ENCODE results near the gene CUX1. TPM values are rescaled to one million over a fixed set of nuclear protein-coding genes. Genes with fewer than 3 reads are reported as not detected.

The CUX1 gene
- total RNA-seq, 1 experiment from 2014 or later, result 64.3 TPM

DNA sequence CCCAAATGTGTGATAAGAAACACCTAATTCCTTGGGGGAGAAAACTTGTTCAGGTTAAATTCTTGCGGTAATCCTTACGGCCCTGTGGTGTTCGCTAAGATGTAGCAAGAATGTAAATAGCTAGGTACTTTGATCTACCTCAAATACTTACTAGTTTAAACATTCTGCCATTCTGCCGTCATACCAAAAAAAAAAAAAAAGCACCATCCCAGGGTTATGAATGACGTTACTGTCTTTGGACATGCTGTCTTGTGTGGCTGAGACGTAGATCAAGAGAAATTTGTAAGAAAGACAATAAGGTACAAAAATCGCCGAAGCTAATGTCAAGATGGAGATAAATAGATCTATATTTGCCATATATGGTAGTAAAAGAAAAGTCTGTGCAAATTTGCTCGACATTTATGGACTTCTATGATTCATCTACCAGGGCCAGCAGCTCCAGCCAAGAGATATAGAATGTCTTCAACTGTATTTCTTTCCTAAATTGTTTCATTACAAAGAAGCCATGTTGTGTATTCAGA is 195.6 kb downstream of the CUX1 start (continued):
- TF ChIP-seq, protein P1, sequence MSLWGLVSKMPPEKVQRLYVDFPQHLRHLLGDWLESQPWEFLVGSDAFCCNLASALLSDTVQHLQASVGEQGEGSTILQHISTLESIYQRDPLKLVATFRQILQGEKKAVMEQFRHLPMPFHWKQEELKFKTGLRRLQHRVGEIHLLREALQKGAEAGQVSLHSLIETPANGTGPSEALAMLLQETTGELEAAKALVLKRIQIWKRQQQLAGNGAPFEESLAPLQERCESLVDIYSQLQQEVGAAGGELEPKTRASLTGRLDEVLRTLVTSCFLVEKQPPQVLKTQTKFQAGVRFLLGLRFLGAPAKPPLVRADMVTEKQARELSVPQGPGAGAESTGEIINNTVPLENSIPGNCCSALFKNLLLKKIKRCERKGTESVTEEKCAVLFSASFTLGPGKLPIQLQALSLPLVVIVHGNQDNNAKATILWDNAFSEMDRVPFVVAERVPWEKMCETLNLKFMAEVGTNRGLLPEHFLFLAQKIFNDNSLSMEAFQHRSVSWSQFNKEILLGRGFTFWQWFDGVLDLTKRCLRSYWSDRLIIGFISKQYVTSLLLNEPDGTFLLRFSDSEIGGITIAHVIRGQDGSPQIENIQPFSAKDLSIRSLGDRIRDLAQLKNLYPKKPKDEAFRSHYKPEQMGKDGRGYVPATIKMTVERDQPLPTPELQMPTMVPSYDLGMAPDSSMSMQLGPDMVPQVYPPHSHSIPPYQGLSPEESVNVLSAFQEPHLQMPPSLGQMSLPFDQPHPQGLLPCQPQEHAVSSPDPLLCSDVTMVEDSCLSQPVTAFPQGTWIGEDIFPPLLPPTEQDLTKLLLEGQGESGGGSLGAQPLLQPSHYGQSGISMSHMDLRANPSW (CRISPR knock-in tag; conservative IDR thresholded peaks at IDR 0.05; ENCODE audit: low read depth), result no peak

DNA sequence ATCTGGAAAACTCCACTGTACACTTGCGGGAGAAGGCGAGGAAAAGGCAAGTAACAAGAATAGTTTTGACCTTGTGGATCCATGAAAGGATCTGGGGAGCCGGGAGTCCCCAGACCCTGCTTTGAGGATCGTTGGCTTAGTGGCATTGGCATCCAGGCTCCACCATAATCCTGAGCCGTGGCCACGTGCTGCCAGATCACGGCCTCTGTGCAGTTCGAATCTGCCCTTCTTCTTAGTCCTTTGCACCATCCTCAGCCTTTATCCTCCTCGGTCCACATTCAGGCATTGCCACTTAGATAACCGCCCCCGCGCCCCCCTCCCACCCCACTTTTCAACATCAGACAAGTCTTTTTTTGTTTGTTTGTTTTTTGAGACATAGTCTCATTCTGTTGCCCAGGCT is 201.4 kb downstream of the CUX1 start:
- Mint-ChIP-seq H3K27me3 (ENCODE audit: low read depth) (no peaks in the 10 kb centered on the region), H3K4me3 (no peak overlapping the region), H3K9me3 (no peaks in the 10 kb centered on the region), H3K27ac (0 out of 2 replicates have a peak overlapping the region, but pooled peaks have one; percentile 24), H3K36me3 (peaks cover 4% of the 10 kb centered on the region; the same call in 1 of the 2 replicates), H3K4me1 (peaks cover 13% of the 10 kb centered on the region)
- POLR2A ChIA-PET, result no interaction called here
- TF ChIP-seq SP1 (CRISPR knock-in tag; conservative IDR thresholded peaks at IDR 0.05), result no peak
- TF ChIP-seq TEAD1 (CRISPR knock-in tag; IDR thresholded peaks at IDR 0.05), result no peak
- TF ChIP-seq, protein P2, sequence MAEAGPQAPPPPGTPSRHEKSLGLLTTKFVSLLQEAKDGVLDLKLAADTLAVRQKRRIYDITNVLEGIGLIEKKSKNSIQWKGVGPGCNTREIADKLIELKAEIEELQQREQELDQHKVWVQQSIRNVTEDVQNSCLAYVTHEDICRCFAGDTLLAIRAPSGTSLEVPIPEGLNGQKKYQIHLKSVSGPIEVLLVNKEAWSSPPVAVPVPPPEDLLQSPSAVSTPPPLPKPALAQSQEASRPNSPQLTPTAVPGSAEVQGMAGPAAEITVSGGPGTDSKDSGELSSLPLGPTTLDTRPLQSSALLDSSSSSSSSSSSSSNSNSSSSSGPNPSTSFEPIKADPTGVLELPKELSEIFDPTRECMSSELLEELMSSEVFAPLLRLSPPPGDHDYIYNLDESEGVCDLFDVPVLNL (CRISPR knock-in tag; IDR thresholded peaks at IDR 0.05; ENCODE audit: borderline replicate concordance, low read depth), result no peak
- TF ChIP-seq, protein P3, sequence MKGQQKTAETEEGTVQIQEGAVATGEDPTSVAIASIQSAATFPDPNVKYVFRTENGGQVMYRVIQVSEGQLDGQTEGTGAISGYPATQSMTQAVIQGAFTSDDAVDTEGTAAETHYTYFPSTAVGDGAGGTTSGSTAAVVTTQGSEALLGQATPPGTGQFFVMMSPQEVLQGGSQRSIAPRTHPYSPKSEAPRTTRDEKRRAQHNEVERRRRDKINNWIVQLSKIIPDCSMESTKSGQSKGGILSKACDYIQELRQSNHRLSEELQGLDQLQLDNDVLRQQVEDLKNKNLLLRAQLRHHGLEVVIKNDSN (CRISPR knock-in tag; IDR thresholded peaks at IDR 0.05), result no peak
- TF ChIP-seq, protein P4, sequence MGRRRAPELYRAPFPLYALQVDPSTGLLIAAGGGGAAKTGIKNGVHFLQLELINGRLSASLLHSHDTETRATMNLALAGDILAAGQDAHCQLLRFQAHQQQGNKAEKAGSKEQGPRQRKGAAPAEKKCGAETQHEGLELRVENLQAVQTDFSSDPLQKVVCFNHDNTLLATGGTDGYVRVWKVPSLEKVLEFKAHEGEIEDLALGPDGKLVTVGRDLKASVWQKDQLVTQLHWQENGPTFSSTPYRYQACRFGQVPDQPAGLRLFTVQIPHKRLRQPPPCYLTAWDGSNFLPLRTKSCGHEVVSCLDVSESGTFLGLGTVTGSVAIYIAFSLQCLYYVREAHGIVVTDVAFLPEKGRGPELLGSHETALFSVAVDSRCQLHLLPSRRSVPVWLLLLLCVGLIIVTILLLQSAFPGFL (CRISPR knock-in tag; IDR thresholded peaks at IDR 0.05; ENCODE audit: borderline replicate concordance), result no peak
- no peak for TF ChIP-seq EMX1 (CRISPR knock-in tag; IDR thresholded peaks at IDR 0.05)
- TF ChIP-seq, protein P5, sequence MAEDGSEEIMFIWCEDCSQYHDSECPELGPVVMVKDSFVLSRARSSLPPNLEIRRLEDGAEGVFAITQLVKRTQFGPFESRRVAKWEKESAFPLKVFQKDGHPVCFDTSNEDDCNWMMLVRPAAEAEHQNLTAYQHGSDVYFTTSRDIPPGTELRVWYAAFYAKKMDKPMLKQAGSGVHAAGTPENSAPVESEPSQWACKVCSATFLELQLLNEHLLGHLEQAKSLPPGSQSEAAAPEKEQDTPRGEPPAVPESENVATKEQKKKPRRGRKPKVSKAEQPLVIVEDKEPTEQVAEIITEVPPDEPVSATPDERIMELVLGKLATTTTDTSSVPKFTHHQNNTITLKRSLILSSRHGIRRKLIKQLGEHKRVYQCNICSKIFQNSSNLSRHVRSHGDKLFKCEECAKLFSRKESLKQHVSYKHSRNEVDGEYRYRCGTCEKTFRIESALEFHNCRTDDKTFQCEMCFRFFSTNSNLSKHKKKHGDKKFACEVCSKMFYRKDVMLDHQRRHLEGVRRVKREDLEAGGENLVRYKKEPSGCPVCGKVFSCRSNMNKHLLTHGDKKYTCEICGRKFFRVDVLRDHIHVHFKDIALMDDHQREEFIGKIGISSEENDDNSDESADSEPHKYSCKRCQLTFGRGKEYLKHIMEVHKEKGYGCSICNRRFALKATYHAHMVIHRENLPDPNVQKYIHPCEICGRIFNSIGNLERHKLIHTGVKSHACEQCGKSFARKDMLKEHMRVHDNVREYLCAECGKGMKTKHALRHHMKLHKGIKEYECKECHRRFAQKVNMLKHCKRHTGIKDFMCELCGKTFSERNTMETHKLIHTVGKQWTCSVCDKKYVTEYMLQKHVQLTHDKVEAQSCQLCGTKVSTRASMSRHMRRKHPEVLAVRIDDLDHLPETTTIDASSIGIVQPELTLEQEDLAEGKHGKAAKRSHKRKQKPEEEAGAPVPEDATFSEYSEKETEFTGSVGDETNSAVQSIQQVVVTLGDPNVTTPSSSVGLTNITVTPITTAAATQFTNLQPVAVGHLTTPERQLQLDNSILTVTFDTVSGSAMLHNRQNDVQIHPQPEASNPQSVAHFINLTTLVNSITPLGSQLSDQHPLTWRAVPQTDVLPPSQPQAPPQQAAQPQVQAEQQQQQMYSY (CRISPR knock-in tag; IDR thresholded peaks at IDR 0.05), result no peak
- TF ChIP-seq MXD4 (CRISPR knock-in tag; IDR thresholded peaks at IDR 0.05; ENCODE audit: borderline replicate concordance), result no peak
- TF ChIP-seq, protein P6, sequence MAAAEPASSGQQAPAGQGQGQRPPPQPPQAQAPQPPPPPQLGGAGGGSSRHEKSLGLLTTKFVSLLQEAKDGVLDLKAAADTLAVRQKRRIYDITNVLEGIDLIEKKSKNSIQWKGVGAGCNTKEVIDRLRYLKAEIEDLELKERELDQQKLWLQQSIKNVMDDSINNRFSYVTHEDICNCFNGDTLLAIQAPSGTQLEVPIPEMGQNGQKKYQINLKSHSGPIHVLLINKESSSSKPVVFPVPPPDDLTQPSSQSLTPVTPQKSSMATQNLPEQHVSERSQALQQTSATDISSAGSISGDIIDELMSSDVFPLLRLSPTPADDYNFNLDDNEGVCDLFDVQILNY (CRISPR knock-in tag; IDR thresholded peaks at IDR 0.05), result no peak
- TF ChIP-seq, protein P7, sequence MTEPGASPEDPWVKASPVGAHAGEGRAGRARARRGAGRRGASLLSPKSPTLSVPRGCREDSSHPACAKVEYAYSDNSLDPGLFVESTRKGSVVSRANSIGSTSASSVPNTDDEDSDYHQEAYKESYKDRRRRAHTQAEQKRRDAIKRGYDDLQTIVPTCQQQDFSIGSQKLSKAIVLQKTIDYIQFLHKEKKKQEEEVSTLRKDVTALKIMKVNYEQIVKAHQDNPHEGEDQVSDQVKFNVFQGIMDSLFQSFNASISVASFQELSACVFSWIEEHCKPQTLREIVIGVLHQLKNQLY (CRISPR knock-in tag; IDR thresholded peaks at IDR 0.05), result no peak
- no peak for TF ChIP-seq GABPB1 (CRISPR knock-in tag; IDR thresholded peaks at IDR 0.05)
- TF ChIP-seq NFATC4 (CRISPR knock-in tag; IDR thresholded peaks at IDR 0.05), result no peak
- TF ChIP-seq, protein P8, sequence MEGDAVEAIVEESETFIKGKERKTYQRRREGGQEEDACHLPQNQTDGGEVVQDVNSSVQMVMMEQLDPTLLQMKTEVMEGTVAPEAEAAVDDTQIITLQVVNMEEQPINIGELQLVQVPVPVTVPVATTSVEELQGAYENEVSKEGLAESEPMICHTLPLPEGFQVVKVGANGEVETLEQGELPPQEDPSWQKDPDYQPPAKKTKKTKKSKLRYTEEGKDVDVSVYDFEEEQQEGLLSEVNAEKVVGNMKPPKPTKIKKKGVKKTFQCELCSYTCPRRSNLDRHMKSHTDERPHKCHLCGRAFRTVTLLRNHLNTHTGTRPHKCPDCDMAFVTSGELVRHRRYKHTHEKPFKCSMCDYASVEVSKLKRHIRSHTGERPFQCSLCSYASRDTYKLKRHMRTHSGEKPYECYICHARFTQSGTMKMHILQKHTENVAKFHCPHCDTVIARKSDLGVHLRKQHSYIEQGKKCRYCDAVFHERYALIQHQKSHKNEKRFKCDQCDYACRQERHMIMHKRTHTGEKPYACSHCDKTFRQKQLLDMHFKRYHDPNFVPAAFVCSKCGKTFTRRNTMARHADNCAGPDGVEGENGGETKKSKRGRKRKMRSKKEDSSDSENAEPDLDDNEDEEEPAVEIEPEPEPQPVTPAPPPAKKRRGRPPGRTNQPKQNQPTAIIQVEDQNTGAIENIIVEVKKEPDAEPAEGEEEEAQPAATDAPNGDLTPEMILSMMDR (IDR thresholded peaks at IDR 0.05), result no peak
- TF ChIP-seq FOXP1 (CRISPR knock-in tag; IDR thresholded peaks at IDR 0.05; ENCODE audit: borderline replicate concordance), result no peak
- TF ChIP-seq, protein P9, sequence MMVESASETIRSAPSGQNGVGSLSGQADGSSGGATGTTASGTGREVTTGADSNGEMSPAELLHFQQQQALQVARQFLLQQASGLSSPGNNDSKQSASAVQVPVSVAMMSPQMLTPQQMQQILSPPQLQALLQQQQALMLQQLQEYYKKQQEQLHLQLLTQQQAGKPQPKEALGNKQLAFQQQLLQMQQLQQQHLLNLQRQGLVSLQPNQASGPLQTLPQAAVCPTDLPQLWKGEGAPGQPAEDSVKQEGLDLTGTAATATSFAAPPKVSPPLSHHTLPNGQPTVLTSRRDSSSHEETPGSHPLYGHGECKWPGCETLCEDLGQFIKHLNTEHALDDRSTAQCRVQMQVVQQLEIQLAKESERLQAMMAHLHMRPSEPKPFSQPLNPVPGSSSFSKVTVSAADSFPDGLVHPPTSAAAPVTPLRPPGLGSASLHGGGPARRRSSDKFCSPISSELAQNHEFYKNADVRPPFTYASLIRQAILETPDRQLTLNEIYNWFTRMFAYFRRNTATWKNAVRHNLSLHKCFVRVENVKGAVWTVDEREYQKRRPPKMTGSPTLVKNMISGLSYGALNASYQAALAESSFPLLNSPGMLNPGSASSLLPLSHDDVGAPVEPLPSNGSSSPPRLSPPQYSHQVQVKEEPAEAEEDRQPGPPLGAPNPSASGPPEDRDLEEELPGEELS (CRISPR knock-in tag; IDR thresholded peaks at IDR 0.05), result no peak
- no peak for TF ChIP-seq SMAD3 (CRISPR knock-in tag; IDR thresholded peaks at IDR 0.05; ENCODE audit: borderline replicate concordance)
- TF ChIP-seq RORB (CRISPR knock-in tag; IDR thresholded peaks at IDR 0.05), result no peak
- DNase-seq (ENCODE audit: low spot score), result no peak
- ATAC-seq, result no peak
- CTCF ChIA-PET, result no interaction called here
